NOMO-1 treated with dmso at 0.1 percent for 144 hours (cell line): ENCODE measurements around the gene ADGRV1.
"Not testable (repeated sequence)": the region's sequence is repeated elsewhere in the genome, so short reads cannot be mapped to it uniquely, and the experiment has no call there.

ENCODE experiments used
- DNase-seq: peaks from one replicate; lab custom pipeline; 2025; ENCODE audit not compliant: unreplicated experiment; lab: John Stamatoyannopoulos, UW

The ADGRV1 gene

GRCh38 chr5:90707698-90708097, 149.1 kb downstream of the ADGRV1 start:
- DNase-seq: no peak

- no peak for DNase-seq
These were observed 150.9 kb downstream of the ADGRV1 start for GRCh38 chr5:90709323-90710155.

- no peak for DNase-seq
These were observed 159.8 kb downstream of the ADGRV1 start for GRCh38 chr5:90718387-90718786.

- DNase-seq: no peak
These were observed 181.0 kb downstream of the ADGRV1 start for GRCh38 chr5:90739567-90739966.

DNA sequence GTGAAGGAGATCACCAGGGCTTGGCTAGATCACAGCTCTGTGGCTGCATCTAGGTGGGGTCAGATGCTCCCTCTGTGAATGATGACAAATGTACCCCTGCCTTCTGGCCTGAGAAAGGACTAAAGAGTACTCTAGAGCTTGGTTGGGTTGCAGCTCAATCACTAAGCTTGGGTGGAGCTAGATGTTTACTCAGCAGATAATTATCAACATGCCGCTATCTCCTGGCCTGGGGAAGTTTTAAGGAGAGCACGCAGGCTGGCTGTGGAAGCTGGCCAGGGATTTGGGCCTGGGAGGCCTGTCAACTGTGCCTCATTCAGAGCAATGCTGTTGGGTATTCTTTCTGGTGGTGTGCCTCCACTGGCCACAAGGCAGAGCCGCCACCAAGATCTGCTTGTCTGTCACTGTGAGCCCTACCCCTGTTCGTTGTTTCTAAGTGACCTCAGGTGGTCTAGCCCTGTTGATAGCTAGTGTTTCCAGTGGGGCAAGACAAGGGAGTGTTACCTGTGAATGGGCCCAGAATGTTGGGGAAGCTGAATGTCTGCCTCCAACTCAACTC, 181.7 kb downstream of the ADGRV1 start:
- no peak for DNase-seq

DNA sequence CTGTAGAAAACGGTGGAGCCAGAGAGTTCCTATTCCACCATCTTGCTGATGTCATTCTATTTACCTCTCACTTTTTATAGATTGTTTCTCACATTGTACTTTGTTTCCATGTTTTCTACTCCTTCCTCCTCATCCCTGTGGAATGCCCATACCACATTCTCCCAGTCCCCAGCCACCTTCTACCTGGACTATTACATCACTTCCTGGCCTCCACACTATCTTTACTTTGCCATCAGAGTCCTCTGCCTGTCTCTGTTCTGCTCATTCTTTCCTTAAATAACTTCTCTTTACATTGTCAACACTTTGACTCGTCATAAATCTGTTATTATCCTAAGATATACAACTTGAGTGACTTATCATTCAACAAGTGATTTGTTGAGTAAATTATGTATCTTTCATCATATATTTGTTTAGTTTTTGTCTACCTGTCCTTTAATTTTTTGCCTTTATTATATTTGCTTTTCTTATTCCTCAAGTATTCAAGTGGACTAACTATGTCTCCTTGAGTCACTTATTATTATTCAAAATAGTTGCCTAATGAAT, 182.5 kb downstream of the ADGRV1 start:
- no peak for DNase-seq

DNA sequence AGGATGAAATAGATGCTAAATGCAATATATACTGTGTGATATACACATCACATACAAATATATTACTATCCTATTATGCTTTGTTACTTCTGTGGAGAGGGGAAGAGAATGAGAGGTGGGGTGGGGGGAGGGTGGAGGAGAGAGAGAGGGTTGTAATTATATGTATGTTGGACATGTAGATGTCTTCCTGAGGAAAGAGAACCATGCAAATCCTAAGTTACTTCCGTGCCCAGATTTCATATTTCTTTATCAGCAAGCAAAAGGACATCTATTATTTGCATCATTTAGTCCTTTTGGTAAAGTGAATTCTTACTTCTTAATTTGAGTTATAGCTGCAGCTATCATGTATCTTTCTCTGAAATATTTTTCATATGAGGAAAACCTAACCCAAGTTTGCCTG, 187.5 kb downstream of the ADGRV1 start:
- DNase-seq: no peak

DNA sequence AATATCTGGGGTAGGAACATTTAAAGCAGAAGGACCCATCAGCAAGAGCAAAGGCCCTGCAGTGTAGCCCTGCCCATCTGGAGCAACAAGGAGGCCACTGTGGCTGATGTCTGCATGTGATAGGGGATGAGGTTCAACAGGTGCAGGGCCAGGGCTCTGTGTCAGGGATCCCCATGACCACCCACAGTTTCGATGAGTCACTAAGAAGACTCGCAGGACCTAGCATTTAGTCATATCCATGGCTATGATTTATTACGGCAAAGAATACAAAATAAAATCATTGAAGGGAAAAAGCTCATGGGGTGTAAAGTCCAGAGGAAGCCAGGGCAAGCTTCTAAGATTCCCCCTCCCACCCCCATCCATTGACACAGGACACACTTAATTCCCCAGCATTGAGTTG, 188.6 kb downstream of the ADGRV1 start:
- DNase-seq: no peak

DNA sequence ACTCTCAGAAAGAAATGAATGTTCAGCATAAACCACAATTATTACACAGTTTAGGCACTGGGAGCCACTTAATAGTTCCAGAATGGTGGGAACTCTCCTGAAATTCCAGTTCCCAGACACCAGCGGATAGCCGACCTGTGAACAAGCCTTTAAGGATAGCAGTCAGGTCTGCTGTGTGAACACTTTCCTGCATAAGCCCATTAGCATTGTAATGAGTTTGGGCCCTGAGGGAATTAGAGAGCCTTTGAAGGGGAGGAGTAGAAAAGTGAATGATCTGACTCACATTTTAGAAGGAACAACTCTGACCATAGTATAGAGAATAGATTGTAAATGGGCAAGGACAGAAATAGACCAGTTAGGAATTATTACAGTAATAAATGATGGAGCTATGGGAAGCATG, 189.1 kb downstream of the ADGRV1 start:
- no peak for DNase-seq

DNA sequence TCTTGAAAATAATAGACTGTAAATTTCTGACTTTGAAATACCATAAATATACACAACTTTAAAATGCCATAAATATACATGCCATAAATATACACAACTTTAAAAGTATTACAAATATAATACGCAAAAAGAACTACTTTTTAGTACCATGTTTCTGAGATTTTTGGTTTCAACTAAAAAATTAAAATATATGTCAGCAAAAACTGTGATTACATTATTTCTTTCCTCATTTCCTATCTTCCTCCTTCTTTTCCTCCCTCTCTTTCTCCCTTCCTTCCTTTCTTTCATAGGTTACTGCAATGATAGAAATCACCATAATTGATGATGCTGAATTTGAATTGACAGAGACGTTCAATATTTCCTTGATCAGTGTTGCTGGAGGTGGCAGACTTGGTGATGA, 200.5 kb downstream of the ADGRV1 start:
- no peak for DNase-seq

DNA sequence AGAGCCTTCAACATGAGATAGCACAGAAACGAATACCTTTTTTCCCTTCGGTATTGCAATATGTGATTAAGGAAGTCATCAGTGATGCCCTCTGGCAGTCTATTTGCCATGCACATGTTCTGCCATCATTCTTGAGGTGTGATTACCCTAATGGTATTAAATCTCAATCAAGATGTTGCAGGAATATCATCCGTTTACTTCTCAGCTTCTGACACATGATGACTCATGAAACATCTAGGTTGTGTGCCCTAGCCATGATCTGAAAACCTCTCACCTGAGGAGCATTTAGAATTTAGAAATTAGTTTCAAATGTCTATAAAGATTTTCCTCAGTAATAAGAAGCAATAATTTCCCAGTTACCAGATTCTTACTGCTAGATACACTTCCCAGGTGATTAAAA, 209.1 kb downstream of the ADGRV1 start:
- DNase-seq: no peak

DNA sequence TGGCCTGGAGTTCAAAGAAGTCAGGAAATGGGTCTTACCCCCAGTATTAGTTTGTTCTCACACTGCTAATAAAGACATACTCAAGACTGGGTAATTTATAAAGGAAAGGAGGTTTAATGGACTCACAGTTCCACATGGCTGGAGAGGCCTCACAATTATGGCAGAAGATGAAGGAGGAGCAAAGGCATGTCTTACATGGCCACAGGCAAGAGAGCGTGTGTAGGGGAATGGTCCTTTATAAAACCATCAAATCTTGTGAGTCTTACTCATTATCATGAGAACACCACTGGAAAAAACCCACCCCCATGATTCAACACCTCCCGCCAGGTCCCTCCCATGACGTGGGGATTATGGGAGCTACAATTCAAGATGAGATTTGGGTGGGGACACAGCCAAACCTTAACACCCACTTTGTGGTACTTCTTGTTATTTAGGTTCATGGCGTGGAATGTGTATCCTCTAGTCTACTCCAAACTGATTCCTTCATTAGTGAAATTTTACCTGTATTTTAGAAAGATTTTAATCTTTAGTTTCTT, 211.5 kb downstream of the ADGRV1 start:
- not testable (repeated sequence) for DNase-seq

GRCh38 chr5:90777959-90778358, 219.4 kb downstream of the ADGRV1 start:
- no peak for DNase-seq

GRCh38 chr5:90783460-90784333, 225.1 kb downstream of the ADGRV1 start:
- peak; percentile 8 for DNase-seq

DNA sequence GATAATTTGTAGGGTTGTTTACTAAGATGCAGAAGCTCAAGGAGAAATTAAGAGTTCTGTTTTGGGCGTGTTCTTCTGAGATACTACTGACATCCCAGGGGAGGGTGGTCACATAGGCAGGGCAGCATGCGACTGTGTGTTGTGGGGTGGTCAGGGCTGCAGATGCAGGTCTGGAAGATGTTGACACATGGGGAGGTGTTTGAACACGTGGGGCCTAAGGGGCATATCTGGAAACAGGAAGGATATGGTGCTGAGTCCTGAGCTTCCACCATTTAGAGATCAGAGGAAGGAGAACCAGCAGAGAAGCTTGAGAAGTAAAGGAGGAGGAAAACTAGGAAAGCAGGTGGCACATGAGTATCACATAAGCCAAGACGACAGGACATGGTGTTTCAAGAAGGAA, 228.2 kb downstream of the ADGRV1 start:
- DNase-seq: no peak

DNA sequence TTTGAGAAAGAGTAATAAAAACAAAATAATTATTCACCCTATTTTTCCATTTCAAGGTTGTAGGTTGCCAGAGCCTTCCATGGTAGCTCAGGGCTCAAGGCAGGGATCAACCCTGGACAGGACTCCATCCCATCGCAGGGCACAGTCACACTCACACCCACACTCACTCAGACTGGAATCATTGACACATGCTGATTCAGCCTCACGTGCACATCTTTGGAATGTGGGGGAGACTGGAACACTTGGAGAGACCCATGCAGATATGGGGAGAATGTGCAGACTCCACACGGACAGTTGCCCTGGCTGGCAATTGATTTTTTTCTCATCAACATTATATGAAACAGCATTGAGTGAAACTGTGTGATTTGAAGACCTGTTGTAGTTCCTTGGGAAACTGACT, 234.1 kb downstream of the ADGRV1 start:
- no peak for DNase-seq

- DNase-seq: no peak
These were observed 234.6 kb downstream of the ADGRV1 start for GRCh38 chr5:90793183-90793582.

- DNase-seq: not testable (repeated sequence)
These were observed 238.3 kb downstream of the ADGRV1 start for GRCh38 chr5:90796919-90797318.

DNA sequence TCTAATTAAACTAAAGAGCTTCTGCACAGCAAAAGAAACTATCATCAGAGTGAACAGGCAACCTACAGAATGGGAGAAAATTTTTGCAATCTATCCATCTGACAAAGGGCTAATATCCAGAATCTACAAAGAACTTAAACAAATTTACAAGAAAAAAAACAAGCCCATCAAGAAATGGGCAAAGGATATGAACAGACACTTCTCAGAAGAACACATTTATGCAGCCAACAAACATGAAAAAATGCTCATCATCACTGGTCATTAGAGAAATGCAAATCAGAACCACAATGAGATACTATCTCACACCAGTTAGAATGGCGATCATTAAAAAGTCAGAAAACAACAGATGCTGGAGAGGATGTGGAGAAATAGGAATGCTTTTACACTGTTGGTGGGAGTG, 241.5 kb downstream of the ADGRV1 start:
- DNase-seq: not testable (repeated sequence)

- DNase-seq: not testable (repeated sequence)
These were observed 241.9 kb downstream of the ADGRV1 start for GRCh38 chr5:90800515-90800914.
